Measurements from ENCODE around the gene NRP2.

NRP2 gene

DNA sequence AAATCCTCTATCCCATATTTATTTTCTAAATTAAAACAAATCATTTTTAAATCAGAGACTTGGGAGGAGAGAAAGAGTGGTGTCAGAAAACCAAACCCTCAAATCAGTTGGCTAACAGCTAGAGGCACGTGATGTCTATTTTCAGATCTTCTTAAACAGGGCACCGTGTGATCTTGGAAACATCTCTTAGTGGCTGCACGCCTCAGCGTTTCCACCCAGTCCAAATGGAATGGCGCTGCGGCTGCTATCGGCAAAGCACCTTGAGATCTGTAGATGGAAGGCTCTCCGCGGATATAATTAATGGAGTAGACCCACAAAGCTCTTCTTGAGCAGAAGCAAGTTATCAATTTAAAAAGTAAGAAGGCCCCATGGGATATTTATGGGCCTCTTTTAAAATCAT lies 50.0 kb downstream of the NRP2 start:
- no peak for DNase-seq (ENCODE audit: low read depth in 2 of 2)

- no peak for DNase-seq (ENCODE audit: low read depth in 2 of 2)
Observed at GRCh38 chr2:205733082-205733481, 50.8 kb downstream of the NRP2 start.

GRCh38 chr2:205733648-205734047 lies 51.3 kb downstream of the NRP2 start:
- DNase-seq (ENCODE audit: low read depth in 2 of 2) = no peak

DNA sequence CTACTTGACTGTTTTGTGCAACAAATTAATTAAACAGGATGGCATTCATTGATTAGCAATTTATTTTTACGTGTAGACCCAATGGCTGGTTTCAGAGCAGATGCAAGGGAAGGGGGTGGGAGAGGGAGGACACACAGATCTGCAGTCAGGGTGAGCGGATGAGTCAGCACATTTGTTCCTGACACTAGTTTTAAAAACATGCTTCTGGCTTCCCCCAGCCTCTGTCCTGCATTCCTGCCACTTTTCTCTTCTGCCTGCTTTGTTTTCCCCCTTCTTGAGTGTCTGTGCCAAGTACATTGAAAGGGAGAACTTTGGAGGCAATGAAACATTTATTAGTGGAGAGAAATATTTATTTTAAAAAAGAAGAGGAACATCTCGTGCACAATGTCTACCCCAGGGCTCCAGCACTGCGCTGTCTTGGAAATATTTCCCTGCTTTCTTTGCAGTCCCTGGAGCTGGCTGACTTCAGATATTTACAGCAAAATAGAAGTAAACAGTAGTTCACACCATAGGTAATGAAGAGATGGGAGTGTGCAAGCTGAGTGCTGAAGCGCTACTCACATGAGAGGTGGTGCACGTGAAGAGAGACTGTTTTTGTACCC lies 52.2 kb downstream of the NRP2 start:
- no peak for DNase-seq (ENCODE audit: low read depth in 2 of 2)

DNA sequence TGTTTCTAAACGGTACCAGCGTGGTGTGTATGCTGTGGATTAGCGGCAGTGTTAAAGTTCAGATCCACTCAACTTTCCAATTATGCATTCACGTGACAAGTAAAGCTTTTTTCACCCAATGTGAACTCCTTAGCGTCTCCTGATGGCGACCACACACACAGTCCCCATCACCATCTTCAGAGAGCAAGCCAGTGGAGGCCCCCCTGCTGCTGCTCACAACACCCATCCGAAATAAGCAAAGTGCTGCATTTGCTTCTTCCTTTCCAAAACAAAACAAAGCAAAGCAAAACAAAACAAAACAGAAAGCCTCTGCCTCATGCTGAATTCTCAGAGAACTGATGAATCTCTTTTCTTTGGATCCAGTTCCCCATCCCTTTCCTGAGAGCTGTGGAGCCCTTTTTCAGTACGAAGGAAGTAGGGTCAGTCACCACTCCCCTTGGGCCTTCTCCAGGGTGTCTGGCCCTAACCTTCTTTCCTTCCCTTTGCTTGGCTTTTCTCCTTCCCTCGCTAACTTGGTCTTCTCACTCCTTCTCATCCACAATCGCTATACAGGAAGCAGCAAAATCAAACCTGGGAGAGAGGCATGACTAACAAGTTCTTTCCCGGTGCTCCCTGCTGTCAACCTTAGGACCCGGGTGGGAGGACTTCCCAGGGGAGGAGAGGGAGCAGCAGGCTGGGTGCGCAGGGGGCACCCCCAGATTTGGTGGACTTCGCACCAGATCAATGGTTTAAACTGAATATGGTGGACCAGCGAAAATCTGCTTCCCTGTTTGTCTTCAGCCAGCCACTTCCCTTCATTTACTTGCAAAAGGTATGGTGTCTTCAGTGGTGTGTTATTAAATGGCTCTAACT lies 56.0 kb downstream of the NRP2 start:
- DNase-seq (ENCODE audit: low read depth in 2 of 2) = no peak

GRCh38 chr2:205739620-205740019 lies 57.3 kb downstream of the NRP2 start:
- DNase-seq (ENCODE audit: low read depth in 2 of 2) = no peak

DNA sequence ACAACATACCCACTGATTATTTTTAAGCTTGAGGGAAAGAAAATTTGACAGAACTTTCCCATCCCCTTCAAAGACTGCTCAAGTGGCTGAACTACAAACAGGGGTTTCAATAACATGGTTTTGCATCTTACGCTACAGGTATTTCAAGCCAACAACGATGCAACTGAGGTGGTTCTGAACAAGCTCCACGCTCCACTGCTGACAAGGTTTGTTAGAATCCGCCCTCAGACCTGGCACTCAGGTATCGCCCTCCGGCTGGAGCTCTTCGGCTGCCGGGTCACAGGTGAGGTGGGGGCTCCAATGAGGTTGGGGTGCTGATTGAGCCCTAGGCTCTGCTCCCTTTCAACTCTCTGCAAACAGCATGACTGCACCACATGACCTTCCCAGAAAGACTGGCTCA lies 58.1 kb downstream of the NRP2 start:
- DNase-seq (ENCODE audit: low read depth in 2 of 2) = no peak

GRCh38 chr2:205741256-205741978 lies 59.1 kb downstream of the NRP2 start:
- no peak for DNase-seq (ENCODE audit: low read depth in 2 of 2)

GRCh38 chr2:205743137-205743536 lies 60.8 kb downstream of the NRP2 start:
- no peak for DNase-seq (ENCODE audit: low read depth in 2 of 2)

DNA sequence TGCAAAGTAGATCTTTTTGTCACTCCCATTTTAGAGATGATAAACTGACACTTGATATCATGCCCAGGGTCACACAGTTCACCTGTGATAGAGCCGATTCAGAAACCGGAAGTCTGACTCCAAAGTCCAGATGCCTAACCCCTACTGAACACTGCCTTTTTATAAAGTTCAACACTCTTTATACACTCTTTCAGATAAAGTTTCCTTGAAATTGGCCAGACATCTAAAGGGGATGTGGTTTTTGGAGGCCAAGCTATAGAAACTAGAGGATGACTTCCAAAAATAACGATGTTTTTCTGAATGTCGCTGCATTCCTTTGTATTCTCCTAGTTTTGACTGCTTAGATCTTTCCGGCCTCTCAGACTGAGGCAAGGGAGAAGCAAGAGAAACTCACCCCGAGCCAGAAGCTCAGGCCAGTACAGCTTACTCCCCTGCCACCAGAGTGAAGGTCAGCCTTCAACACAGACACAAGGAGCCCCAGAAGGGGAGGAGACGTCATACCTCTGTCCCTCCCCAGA lies 61.8 kb downstream of the NRP2 start:
- no peak for DNase-seq (ENCODE audit: low read depth in 2 of 2)

- no peak for DNase-seq (ENCODE audit: low read depth in 2 of 2)
Observed at GRCh38 chr2:205745661-205746419, 63.5 kb downstream of the NRP2 start.

GRCh38 chr2:205746420-205746785 lies 64.1 kb downstream of the NRP2 start:
- DNase-seq (ENCODE audit: low read depth in 2 of 2) = no peak

GRCh38 chr2:205747829-205748386 lies 65.6 kb downstream of the NRP2 start:
- DNase-seq (ENCODE audit: low read depth in 2 of 2) = no peak

- no peak for DNase-seq (ENCODE audit: low read depth in 2 of 2)
Observed at GRCh38 chr2:205748639-205749038, 66.3 kb downstream of the NRP2 start.

DNA sequence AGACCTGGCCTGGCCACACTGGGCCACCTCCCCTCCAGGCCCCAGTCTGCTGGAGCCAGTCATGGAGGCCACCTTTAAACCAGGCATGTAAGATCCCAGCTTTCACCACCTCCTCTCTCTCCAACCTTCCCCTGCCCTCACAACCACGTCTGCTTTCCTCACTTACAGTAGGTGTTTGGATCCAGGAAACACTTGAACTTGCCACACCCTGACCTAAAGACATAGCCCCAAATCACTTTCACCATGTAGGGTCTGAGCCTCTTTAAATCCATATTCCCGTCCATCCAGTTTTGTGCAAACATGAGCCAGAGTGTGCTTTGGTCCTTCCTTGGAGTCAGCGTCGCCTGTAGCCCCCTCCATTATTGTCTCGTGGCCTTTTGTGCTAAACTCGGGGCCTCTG lies 66.8 kb downstream of the NRP2 start:
- DNase-seq (ENCODE audit: low read depth in 2 of 2) = no peak

DNA sequence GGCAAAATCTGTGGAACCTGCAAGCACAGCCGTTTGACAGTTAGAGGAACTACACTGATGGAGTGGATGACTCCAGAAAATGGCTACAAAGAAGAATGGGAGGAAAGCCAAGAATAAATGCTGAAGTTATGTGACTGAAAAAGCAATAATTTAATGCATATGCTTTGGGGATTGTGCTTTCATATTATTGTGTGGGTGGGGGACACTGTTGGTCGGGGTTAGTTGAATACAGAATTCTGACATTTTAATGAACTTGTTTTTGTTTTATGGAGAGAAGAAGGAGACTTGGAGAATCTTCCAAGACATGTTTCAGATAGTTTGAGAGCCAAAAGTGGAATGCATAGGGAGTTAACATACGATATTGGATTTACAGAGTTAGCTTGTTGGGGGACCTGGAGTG lies 68.5 kb downstream of the NRP2 start:
- no peak for DNase-seq (ENCODE audit: low read depth in 2 of 2)

DNA sequence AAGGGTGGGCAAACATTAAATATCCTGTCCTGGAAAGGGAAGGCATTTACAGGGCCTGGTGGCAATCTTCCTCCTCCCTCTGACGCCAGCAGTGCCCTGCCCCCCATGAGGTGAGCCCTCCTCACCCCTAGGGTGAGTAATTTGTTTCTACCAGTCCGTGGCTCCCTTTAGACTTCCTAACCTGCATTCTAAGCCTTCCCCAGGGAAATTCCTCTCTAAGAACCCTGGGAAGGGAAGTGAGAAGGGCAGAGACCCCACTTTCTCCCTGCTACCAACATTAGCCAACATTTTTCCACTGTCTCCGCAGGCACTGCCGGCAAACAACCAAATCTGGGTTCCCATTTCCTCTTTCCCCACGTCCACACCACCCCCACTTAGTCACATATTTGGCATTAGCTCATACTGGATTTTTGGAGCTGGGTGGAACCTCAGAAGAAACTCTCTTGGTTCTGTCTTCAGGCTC lies 69.3 kb downstream of the NRP2 start:
- no peak for DNase-seq (ENCODE audit: low read depth in 2 of 2)

DNA sequence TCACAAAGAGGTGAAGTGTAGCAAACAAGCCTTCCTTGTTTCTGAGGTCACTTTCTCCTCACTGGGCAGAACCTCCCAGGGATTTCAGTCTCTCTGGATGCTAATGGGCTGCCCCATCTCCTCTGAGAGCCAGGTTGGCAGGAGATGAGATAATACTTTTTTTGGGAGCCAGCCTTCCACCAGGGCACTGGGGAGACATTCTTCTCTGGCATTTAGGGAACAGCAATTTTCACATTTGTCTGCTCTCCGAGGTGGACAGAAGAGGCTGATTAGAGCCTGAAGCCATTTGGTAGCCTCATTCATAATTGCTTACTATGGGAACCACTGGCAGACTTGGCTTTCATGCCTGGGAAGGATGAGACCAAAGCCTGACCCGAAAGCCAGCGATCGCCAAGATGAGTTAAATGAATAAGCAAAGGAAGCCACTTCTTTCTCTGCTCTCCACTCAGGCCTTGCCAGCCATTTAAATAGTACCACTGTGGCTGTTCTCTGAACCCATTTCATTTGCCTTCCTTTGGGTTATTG lies 70.1 kb downstream of the NRP2 start:
- DNase-seq (ENCODE audit: low read depth in 2 of 2) = no peak

DNA sequence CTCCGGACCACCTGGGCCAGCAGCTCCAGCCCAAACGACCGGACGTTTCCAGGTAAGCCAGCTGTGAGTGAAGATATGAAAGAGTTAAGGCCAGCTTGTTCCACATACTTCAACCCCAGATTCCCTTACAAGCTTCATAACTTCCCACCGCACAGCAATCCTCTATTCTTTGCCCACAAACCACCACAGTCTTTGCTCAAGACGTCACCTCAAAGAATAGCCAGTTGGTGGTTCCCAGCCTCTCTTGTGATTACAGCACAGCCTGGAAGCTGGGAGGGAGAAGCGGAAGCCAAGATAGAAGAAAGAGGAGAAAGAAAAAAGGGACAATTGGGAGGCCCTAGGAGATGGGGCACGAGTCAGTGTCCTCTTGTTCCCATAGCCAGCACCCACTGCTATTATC lies 70.6 kb downstream of the NRP2 start:
- no peak for DNase-seq (ENCODE audit: low read depth in 2 of 2)

DNA sequence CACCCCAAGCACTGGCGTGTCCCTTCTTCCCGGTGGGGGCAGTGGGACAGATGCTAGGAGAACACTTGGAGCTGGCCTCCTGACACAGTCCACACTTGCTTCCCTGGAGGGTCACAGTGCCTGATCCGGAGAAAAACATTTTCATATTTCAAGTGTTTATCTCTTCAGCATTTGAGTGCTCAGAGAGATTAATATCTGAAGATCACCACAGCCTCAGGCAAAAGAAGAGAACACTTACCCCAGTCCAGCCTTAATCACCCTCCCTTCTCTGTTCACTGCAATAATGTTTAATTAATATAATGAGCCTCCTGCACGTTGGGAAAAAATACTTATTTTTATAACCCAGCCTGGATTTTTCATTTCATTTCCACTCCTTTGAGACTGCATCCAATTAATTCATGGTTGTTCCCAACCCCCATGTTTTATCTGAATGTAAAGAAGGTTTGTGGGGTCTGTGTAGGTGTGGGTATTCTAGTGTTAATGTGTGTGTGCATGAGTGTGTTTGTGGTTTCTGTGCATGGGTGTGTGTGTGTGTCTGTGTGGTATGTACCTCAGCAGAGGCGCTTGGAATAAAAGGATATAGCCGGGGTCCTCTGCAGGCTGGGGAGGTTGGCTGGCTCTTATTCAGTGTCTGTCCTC lies 72.1 kb downstream of the NRP2 start:
- no peak for DNase-seq (ENCODE audit: low read depth in 2 of 2)

DNA sequence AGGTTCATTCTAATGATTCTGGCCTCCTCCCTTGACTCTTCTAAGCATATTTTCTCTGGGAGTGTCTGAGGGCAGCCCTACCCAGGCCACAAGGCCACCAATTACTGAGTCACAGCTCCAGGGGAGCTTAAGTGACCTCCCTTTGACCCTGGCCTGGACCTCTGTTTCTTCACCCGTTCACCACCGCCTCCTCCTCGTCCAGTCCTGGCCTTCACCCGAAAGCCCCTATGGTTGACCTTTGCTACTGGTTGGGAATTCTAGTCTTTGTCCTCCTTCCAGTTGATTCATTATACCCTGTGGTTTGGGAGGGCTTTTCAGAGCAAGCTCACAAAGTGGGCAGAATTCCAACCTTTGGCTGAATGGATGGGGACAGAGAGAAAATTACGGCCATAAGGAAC lies 72.6 kb downstream of the NRP2 start:
- no peak for DNase-seq (ENCODE audit: low read depth in 2 of 2)

Data from stimulated activated CD8-positive, alpha-beta memory T cell treated with anti-CD3 and anti-CD28 coated beads, Interleukin-15, amount 100 ng/mL, for 4 hours (primary cell).